Measurements from ENCODE around the gene ARHGEF7.

ARHGEF7 gene

GRCh38 chr13:111201304-111201940 lies 86.3 kb downstream of the ARHGEF7 start:
- DNase-seq (ENCODE audit: low spot score): no peak

- no peak for DNase-seq (ENCODE audit: low spot score)
These were observed 87.1 kb downstream of the ARHGEF7 start for GRCh38 chr13:111202156-111202621.

- no peak for DNase-seq (ENCODE audit: low spot score)
These were observed 87.6 kb downstream of the ARHGEF7 start for GRCh38 chr13:111202745-111203144.

GRCh38 chr13:111203736-111204389 lies 88.8 kb downstream of the ARHGEF7 start:
- no peak for DNase-seq (ENCODE audit: low spot score)

DNA sequence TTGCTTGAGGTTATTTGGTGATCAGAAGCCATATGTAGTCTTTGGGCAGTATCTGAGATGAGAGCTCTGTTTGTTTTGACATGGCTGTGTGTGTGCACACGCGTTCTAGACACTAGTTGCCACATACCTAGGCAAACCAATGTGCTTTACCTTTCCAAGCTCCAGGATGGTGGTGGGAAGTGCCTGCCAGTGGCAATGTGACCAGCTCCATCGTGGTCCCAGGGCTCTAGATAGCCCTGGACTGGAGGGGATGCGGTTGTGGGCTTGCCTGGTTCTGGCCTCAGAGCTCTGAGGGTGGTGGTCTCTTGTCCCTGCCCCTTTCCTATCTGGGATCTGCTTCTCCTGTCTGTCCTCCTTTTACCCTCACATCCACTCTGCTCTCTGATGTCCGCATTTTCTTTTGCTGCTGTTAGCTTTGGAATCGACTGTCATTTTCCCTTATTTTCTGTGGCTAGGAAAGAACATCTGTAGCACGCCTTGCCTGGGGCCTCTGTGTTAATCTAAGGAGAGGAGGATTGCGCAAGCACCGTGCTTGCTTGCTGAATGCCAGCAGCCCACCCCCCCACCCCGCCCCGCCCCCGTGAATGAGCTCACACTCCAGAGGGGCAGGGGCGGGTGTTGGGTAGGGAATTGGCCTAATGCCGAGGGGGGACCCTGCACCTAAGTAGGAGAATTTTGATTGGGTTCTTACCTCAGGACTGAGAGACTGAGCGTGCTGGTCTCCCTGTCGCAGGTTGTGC lies 89.5 kb downstream of the ARHGEF7 start:
- DNase-seq (ENCODE audit: low spot score): no peak

DNA sequence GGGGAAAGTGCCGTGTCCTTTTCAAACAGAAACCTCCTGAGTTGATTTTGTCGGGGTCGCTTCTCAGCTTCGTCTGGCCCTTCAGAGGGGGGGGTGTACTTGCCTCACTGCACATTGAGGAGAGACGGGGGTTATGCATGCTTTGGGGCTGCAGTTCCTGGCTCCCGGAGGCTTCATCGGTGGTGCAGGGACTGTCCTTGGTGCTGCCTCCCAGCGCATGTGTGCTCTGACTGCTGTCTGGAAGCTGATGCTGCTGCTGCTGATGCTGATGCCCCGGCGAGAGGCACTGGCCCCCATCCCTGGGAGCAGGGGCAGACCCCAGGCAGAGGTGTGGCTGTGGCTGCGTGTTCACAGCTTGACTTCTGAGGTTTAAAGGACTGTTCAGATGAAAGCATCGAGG lies 91.0 kb downstream of the ARHGEF7 start:
- DNase-seq (ENCODE audit: low spot score): no peak

GRCh38 chr13:111209613-111210012 lies 94.5 kb downstream of the ARHGEF7 start:
- no peak for DNase-seq (ENCODE audit: low spot score)

- DNase-seq (ENCODE audit: low spot score): no peak
These were observed 95.0 kb downstream of the ARHGEF7 start for GRCh38 chr13:111210091-111210490.

DNA sequence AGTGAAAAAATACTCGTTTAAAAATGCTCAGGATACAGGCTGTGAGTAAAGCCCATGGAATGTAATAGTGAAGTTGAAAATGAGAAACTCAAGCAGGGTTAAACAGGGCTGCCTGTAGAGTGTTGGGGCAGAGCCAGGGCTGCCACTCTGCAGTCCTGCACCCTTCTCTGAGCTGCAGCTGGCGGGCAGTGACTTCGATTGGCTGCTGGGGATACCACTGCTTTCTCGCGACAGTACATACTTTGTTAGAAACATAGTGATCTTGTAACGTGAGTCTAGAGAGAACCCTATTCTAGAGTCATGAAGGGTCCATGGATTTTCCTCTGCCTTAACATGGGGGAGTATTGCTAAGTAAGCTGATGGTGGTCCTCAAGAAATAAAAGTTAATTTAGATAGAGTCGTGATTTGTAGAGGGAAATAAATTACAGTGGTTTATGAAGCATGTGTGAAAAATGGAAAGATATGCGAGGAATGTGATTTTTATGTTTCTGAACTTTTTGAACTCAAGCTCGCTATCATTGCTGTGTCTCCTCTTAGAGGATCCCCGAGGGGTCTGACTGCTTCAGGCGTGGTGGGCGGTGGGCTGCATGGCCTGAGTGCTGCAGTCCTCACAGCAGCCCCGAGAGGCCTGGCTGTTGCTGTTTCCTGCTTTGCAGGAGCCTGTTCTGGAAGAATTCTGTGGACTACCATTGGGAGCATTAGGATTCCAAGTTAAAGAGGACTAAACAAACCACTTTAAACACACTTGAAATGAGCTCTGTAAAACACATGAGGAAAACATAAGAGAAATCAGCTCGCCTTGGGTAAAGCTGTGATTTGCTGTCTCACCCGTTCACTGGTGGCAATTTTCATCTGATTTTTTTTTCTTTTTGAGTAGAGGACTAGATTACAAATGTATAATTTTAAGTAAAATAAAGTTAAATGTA lies 95.7 kb downstream of the ARHGEF7 start:
- DNase-seq (ENCODE audit: low spot score): no peak

GRCh38 chr13:111211789-111212516 lies 96.8 kb downstream of the ARHGEF7 start:
- DNase-seq (ENCODE audit: low spot score): no peak

DNA sequence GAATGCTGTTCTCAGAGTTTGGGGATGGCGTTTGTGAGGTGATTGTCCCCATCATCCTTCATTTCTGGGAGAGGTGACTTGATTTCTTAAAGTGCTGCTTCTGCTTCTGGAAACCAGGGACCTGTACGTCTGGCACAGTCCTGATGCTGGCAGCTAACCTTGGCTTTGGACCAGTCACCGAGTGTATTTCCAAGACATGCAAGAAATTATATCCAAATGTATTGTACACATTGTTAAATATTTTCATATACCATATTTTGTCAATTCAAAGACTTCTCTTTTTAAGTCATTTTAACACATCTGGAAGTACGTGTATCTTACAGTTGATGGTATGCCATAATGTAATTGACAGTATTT lies 97.4 kb downstream of the ARHGEF7 start:
- DNase-seq (ENCODE audit: low spot score): no peak

GRCh38 chr13:111213964-111214726 lies 99.0 kb downstream of the ARHGEF7 start:
- DNase-seq (ENCODE audit: low spot score): no peak

DNA sequence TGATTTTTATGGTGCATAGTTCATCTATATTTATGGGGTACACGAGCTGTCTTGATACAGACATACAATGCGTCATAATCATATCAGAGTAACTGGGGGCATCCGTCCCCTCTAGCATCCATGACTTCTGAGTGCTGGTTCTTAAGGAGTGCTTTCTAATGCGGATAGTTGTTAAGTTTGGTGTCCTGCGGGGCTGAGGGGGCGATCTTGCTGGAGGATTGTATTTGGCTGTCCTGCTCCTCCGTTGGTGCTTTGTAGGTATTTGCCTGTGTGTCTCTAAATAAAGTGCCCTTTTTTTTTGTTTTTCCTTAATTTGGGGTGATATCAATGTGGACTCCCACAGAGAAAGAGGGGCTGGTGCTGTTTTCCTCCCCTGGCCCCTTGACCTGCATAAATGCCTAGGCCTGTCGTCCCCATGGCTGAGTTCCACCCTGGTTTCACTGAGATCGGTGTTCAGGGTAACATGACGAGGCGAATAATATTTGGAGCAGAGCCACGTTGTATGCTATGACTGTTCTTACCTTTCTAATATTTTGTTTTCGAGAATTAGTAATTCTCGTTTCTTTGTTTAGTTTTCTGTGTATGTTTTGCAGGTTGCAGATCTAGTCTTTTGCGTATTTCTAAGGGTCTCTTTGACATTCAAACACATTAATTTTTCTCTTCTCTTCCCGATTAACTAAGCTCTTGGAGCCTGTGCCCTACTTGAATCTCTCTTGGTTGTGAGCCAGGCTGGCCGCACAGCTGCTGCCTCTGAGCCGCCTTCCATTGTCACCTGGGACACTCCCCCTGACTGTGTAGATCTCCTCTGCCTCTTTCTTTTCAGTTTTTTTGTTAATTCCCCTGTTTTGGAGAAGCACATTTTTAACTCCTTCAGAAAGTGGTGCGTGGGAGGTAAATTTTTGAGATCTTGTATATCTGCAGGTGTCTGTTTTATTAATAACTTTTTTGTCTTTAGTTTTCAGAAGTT lies 100.3 kb downstream of the ARHGEF7 start:
- DNase-seq (ENCODE audit: low spot score): no peak

- peak; percentile 13 for DNase-seq (ENCODE audit: low spot score)
These were observed 101.3 kb downstream of the ARHGEF7 start for GRCh38 chr13:111216166-111216960.

- no peak for DNase-seq (ENCODE audit: low spot score)
These were observed 102.5 kb downstream of the ARHGEF7 start for GRCh38 chr13:111217641-111218040.

DNA sequence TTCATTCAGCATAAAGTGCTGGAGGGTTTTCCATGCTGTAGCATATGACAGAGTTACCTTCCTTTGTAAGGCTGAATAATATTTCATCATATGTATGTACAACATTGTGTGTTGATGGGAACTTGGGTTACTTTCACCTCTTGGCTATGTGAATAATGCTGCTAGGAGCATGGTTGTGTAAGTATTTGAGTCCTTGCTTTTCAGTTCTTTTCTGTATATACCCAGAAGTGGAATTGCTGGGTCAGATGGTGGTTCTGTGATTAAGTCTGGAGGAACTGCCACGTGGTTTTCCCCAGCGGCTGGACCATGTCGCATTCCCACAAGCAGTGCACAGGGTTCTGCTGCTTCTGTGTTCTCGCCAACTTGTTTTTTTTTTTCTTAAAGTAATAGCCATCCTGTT lies 104.2 kb downstream of the ARHGEF7 start:
- DNase-seq (ENCODE audit: low spot score): no peak

- DNase-seq (ENCODE audit: low spot score): no peak
These were observed 104.8 kb downstream of the ARHGEF7 start for GRCh38 chr13:111219950-111220349.

DNA sequence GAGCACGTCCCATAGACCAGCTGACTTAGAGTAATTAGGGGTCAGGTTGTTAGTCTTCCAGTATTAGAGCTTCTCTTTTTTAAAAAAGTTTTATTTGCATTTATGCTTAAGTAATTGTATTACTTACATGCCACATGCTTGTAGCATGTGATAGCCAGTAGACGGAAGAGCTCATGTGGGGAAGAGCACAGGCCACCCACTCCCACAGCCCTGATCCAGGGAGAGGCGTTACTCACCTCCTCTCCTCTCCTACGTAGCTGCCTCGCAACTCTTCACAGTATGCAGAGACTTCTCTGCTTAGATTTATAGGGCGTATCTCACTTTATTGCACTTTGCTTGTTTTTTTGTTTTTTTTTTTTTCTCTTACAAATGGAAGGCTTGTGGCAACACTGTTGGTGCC lies 110.1 kb downstream of the ARHGEF7 start:
- DNase-seq (ENCODE audit: low spot score): no peak

Data from SW480 (cell line).